ENCODE results near the gene TMPRSS2.

The TMPRSS2 gene

GRCh38 chr21:41481191-41481590, 26.8 kb downstream of the TMPRSS2 start:
- peak; percentile 37 for DNase-seq (ENCODE audit: low read depth)

GRCh38 chr21:41480086-41480690, 27.8 kb downstream of the TMPRSS2 start:
- no peak for DNase-seq (ENCODE audit: low read depth)

GRCh38 chr21:41479686-41480085, 28.3 kb downstream of the TMPRSS2 start:
- no peak for DNase-seq (ENCODE audit: low read depth)

GRCh38 chr21:41478319-41479177, 29.4 kb downstream of the TMPRSS2 start:
- DNase-seq (ENCODE audit: low read depth): no peak

GRCh38 chr21:41477641-41478318, 30.2 kb downstream of the TMPRSS2 start:
- DNase-seq (ENCODE audit: low read depth): no peak

- DNase-seq (ENCODE audit: low read depth): no peak
Measured at GRCh38 chr21:41475714-41476420, 32.1 kb downstream of the TMPRSS2 start.

- no peak for DNase-seq (ENCODE audit: low read depth)
Measured at GRCh38 chr21:41472753-41473548, 35.0 kb downstream of the TMPRSS2 start.

GRCh38 chr21:41470054-41470453, 37.9 kb downstream of the TMPRSS2 start:
- no peak for DNase-seq (ENCODE audit: low read depth)

GRCh38 chr21:41466024-41466820, 41.7 kb downstream of the TMPRSS2 start:
- DNase-seq (ENCODE audit: low read depth): no peak

GRCh38 chr21:41465176-41465781, 42.7 kb downstream of the TMPRSS2 start:
- no peak for DNase-seq (ENCODE audit: low read depth)

- peak; percentile 75 for DNase-seq (ENCODE audit: low read depth)
Measured at GRCh38 chr21:41460578-41461527, 47.1 kb downstream of the TMPRSS2 start.

- DNase-seq (ENCODE audit: low read depth): no peak
Measured at GRCh38 chr21:41459884-41460534, 47.9 kb downstream of the TMPRSS2 start.

- no peak for DNase-seq (ENCODE audit: low read depth)
Measured at GRCh38 chr21:41458559-41458958, 49.4 kb downstream of the TMPRSS2 start.

GRCh38 chr21:41458121-41458520, 49.8 kb downstream of the TMPRSS2 start:
- peak; percentile 44 for DNase-seq (ENCODE audit: low read depth)

GRCh38 chr21:41453761-41454160, 54.2 kb downstream of the TMPRSS2 start:
- DNase-seq (ENCODE audit: low read depth): no peak

- no peak for DNase-seq (ENCODE audit: low read depth)
Measured at GRCh38 chr21:41453198-41453597, 54.8 kb downstream of the TMPRSS2 start.

- DNase-seq (ENCODE audit: low read depth): no peak
Measured at GRCh38 chr21:41451753-41452676, 55.9 kb downstream of the TMPRSS2 start.
